Naive thymus-derived CD8-positive, alpha-beta T cell (primary cell): ENCODE measurements around the gene PDE6B. TPM values are rescaled to one million over a fixed set of nuclear protein-coding genes. Genes with fewer than 3 reads are reported as not detected.
A peak's percentile ranks its signal among the peaks of the same experiment; 100 is the strongest.

Experiments used
- ATAC-seq, 2 donors: fragments of 150-1000 bp; cut with Tn5 transposase in 1 of 2; sonication (Bioruptor Pico), chemical (Tn5 transposase) in 1 of 2; 1 replicate in 1 of 2; 2 replicates in 1 of 2; pipeline ENCODE4 v1.10.0; 2021; ENCODE audit warnings: mild to moderate bottlenecking in 2 of 2, moderate library complexity in 2 of 2
- POLR2A ChIA-PET: fragments of 350-600 bp; sonication (Branson Sonifier 250); formaldehyde crosslinking; loops from one replicate; lab custom pipeline; 2021; ENCODE audit warnings: antibody characterized with exemption; lab: Charles Lee
- DNase-seq, 10 donors: peaks; one replicate each; pipeline versions ENCODE4 v3.0.0 to v3.0.0-alpha.2; 2020 to 2022
- H3K27ac Mint-ChIP-seq, 10 donors: one replicate each; pipeline ENCODE4 v1.8.0; 2020 to 2022; ENCODE audit warnings: mild to moderate bottlenecking in 10 of 10, mixed read lengths in 10 of 10, moderate library complexity in 4 of 10, inconsistent platforms in 1 of 10
- H3K27me3 Mint-ChIP-seq, 5 donors: one replicate each; pipeline ENCODE4 v1.8.0; 2021 to 2022; ENCODE audit warnings: mixed read lengths in 5 of 5
- H3K36me3 Mint-ChIP-seq, 3 donors: one replicate each; pipeline ENCODE4 v1.8.0; 2020 to 2022; ENCODE audit warnings: mixed read lengths in 3 of 3, mild to moderate bottlenecking in 2 of 3, inconsistent platforms in 1 of 3
- H3K4me1 Mint-ChIP-seq, 4 donors: one replicate each; pipeline ENCODE4 v1.8.0; 2021 to 2022; ENCODE audit warnings: mixed read lengths in 4 of 4
- H3K4me3 Mint-ChIP-seq, 10 donors: one replicate each; pipeline ENCODE4 v1.8.0; 2020 to 2022; ENCODE audit warnings: mild to moderate bottlenecking in 10 of 10, mixed read lengths in 10 of 10, moderate library complexity in 6 of 10, inconsistent platforms in 1 of 10
- H3K9me3 Mint-ChIP-seq, 9 donors: one replicate each; pipeline ENCODE4 v1.8.0; 2020 to 2022; ENCODE audit warnings: mixed read lengths in 9 of 9, mild to moderate bottlenecking in 3 of 9, inconsistent platforms in 1 of 9, moderate library complexity in 1 of 9
- polyA plus RNA-seq, 3 donors: library from polyadenylated mRNA; unstranded; fragments of 300-500 nt; fragmentation: Illumina TruSeq; gene quantifications; one replicate each; pipeline ENCODE4 v1.2.3, GENCODE V29; 2021
- total RNA-seq, 8 experiments: library from RNA in 2 of 8; stranded (reverse) in 2 of 8; gene quantifications; one replicate each; pipeline ENCODE4 v1.2.3 and lab custom pipeline; 2021 to 2026

Gene PDE6B
- total and polyA plus RNA-seq, 5 experiments from 2014 or later: 20.7 to 26.3 (median 24.7) TPM

- POLR2A ChIA-PET: interaction anchor here (1.0 kb wide), 1 partner anchor 9 kb away, joined by 3 read pairs; the partner anchor contains the start of genes ATP5ME and MYL5
- H3K27ac Mint-ChIP-seq: peak overlapping the region in 3 of 10 donors; percentile 5 to 21 (median 5)
Measured at GRCh38 chr4:682490-683172, 57.3 kb downstream of the PDE6B start.

DNA sequence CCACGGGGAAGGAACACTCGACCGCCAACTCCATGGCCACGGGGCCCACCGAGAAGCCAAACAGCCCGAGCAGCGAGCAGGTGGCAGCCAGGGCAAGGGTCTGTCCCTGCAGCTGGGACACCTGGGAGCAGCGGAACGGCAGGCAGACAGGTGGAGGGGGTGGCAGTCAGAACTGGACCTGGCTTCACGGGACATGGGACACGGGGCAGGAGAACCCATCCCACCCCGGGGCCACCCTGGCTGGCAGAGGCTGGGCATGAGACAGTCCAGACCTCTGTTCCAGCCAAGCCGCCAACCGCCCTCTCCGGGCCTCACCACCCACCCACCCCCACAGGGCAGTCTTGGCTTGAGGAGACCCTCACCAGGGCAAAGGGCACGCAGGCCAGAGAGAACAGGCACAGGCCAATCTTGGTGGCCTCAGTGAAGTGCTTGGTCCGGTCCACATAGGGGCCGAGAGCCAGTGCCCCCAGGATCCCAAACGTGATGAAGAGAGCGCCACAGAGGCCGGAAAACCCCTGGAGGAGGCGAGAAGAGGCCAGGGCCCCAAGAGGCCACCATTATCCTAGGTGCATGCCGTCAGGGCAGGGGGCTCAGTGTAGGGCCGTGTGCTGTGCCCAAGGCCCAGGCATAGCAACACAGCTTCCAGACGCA, 58.0 kb downstream of the PDE6B start:
- Mint-ChIP-seq H3K27ac (peak overlapping the region in 1 of 10 donors; percentile 81), H3K9me3 (no peaks in the 10 kb centered on the region), H3K27me3 (peaks cover 2 to 19% (median 9%) of the 10 kb centered on the region in 5 donors), H3K4me3 (no peak overlapping the region), H3K36me3 (peaks cover 0 to 2% (median 0%) of the 10 kb centered on the region in 3 donors), H3K4me1 (peaks cover 0 to 20% (median 10%) of the 10 kb centered on the region in 4 donors)
- ATAC-seq: peak in 1 of 2 donors; percentile 31
- DNase-seq: no peak
- POLR2A ChIA-PET: no interaction called here

More at GRCh38 chr4:682490-683172, 57.3 kb downstream of the PDE6B start:
- H3K9me3 Mint-ChIP-seq: no peaks in the 10 kb centered on the region
- ATAC-seq: no peak
- DNase-seq: no peak
- peaks cover 0 to 18% (median 8%) of the 10 kb centered on the region in 4 donors for H3K4me1 Mint-ChIP-seq
- peaks cover 0 to under 1% (median 0%) of the 10 kb centered on the region in 3 donors for H3K36me3 Mint-ChIP-seq
- peaks cover 2 to 14% (median 6%) of the 10 kb centered on the region in 5 donors for H3K27me3 Mint-ChIP-seq
- H3K4me3 Mint-ChIP-seq: peak overlapping the region in 8 of 10 donors; percentile 10 to 58 (median 34)

- DNase-seq (peak in 2 of 10 donors; percentile 31 to 36), ATAC-seq (peak; percentile 16 to 21)
- peaks cover 0 to 2% (median 0%) of the 10 kb centered on the region in 3 donors for H3K36me3 Mint-ChIP-seq
- peaks cover 0 to 20% (median 10%) of the 10 kb centered on the region in 4 donors for H3K4me1 Mint-ChIP-seq
- H3K9me3 Mint-ChIP-seq: no peaks in the 10 kb centered on the region
- H3K4me3 Mint-ChIP-seq: no peak overlapping the region
- POLR2A ChIA-PET: interaction anchor here (0.6 kb wide), 1 partner anchor 20 kb away, joined by 3 read pairs; no protein-coding TSS in a partner anchor
- peaks cover 2 to 19% (median 9%) of the 10 kb centered on the region in 5 donors for H3K27me3 Mint-ChIP-seq
- H3K27ac Mint-ChIP-seq: no peak overlapping the region
Measured at GRCh38 chr4:683982-684622, 58.7 kb downstream of the PDE6B start.

DNA sequence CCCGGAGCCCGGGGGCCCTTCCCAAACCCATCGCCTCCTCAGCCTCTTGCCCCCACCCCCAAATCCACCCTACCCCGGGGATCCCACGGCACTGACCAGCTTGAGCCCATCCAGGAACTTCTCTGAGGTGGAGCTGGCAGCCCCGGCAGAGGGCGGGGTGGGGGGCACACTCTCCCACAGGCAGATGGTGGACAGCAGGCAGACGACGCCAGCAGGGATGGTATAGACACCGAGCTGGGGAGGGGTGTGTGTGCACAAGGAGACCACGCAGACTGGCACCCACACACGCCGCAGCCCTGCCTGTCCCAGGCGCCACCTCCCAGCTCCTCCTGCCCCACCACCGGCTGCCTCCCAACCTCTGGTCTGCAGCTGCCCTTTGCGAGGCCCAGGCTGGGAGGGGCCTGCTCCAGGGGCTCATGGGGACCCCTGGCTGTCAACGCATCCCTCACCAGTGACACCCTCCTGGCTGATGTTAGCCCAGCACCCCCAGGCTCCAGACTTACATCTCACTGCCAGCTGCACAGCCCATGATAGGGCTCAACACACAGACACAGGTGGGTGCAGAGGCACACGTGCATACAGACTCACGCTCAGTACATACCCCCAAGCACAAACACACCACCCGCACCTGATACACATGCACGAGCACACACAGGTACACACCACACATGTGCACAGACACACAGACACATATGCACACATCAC, 59.4 kb downstream of the PDE6B start:
- peak overlapping the region in 2 of 10 donors; percentile 0 to 5 for H3K4me3 Mint-ChIP-seq
- POLR2A ChIA-PET: interaction anchor here (0.6 kb wide), 1 partner anchor 21 kb away, joined by 3 read pairs; no protein-coding TSS in a partner anchor

DNA sequence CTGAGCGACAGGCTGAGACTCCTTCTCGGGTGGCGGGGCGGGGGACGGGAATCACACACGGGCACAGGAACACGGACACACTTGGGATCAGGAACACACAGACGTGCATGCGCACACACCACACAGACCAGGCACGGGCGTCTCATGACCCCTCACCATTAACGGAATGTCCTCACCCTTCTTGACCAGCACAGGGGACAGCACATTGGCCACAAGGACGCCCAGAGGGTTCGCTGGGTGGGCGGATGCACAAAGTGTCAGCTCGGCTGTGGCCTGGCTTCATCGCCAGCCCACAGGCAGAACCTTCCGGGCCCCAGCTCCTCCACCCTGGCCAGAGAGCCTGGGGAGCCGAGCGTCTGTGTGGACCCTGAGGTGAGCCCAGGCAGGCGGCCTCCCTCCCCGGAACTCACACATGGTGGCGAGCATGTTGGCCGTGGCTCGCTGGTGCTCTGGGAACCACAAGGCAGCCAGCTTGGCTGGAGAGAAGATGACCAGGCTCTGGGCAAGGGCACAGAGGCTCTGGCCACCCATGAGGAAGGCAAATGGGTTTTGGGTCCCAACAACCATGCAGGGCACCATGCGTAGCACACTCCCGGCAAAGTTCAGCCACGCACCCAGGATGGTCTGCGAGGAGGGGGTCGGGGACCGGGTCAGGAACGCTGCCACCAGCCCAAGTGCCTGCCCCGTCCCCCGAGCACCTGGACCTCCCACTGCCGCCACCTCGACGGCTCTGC, 60.5 kb downstream of the PDE6B start:
- peaks cover 2 to 21% (median 13%) of the 10 kb centered on the region in 5 donors for H3K27me3 Mint-ChIP-seq
- H3K4me3 Mint-ChIP-seq: no peak overlapping the region
- H3K36me3 Mint-ChIP-seq: peaks cover 0 to 2% (median 0%) of the 10 kb centered on the region in 3 donors
- H3K27ac Mint-ChIP-seq: peak overlapping the region in 2 of 10 donors; percentile 37 to 73
- DNase-seq (no peak), ATAC-seq (no peak)
- no peaks in the 10 kb centered on the region for H3K9me3 Mint-ChIP-seq
- POLR2A ChIA-PET: no interaction called here
- H3K4me1 Mint-ChIP-seq: peaks cover 2 to 13% (median 10%) of the 10 kb centered on the region in 4 donors

More for the DNA sequence above, 59.4 kb downstream of the PDE6B start:
- Mint-ChIP-seq H3K36me3 (peaks cover 0 to 2% (median 0%) of the 10 kb centered on the region in 3 donors), H3K4me1 (peaks cover 0 to 20% (median 12%) of the 10 kb centered on the region in 4 donors), H3K27me3 (peaks cover 2 to 19% (median 9%) of the 10 kb centered on the region in 5 donors), H3K27ac (peak overlapping the region in 1 of 10 donors; percentile 15), H3K9me3 (no peaks in the 10 kb centered on the region)
- ATAC-seq (no peak), DNase-seq (no peak)

DNA sequence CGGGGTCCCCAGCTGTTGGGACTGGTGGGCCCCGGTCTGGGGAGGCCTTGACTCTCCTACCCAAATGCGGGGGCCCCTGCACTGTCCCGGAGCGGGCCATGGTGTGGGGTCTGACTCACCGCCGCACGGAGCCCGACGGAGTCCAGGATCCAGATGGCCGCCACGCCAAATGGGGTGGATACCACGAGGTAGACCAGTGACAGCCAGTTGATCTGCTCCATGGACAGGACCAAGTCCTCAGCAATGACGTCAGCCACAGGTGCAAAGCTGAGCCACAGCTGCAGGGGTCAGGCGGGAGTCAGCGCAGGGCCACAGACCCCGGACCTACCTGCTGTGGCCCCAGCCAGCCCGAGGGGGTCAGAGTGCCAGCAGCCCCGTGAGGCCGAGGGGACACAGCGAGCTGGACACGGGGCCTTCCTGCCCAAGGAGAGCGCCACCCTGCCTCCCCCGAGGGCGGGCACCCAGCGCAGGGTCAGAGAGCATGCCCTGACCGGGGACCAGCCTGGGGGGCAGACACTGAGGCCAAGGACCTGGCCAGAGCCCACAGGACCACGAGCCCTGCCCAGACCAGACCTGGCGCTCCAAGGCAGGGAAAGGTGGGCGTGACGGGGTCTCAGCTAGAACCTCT, 61.2 kb downstream of the PDE6B start:
- H3K4me3 Mint-ChIP-seq: no peak overlapping the region
- DNase-seq (no peak), ATAC-seq (no peak)
- no peaks in the 10 kb centered on the region for H3K9me3 Mint-ChIP-seq
- POLR2A ChIA-PET: no interaction called here
- H3K4me1 Mint-ChIP-seq: peaks cover 2 to 13% (median 9%) of the 10 kb centered on the region in 4 donors
- H3K27ac Mint-ChIP-seq: no peak overlapping the region
- peaks cover 0 to 2% (median 0%) of the 10 kb centered on the region in 3 donors for H3K36me3 Mint-ChIP-seq
- peaks cover 2 to 21% (median 13%) of the 10 kb centered on the region in 5 donors for H3K27me3 Mint-ChIP-seq

DNA sequence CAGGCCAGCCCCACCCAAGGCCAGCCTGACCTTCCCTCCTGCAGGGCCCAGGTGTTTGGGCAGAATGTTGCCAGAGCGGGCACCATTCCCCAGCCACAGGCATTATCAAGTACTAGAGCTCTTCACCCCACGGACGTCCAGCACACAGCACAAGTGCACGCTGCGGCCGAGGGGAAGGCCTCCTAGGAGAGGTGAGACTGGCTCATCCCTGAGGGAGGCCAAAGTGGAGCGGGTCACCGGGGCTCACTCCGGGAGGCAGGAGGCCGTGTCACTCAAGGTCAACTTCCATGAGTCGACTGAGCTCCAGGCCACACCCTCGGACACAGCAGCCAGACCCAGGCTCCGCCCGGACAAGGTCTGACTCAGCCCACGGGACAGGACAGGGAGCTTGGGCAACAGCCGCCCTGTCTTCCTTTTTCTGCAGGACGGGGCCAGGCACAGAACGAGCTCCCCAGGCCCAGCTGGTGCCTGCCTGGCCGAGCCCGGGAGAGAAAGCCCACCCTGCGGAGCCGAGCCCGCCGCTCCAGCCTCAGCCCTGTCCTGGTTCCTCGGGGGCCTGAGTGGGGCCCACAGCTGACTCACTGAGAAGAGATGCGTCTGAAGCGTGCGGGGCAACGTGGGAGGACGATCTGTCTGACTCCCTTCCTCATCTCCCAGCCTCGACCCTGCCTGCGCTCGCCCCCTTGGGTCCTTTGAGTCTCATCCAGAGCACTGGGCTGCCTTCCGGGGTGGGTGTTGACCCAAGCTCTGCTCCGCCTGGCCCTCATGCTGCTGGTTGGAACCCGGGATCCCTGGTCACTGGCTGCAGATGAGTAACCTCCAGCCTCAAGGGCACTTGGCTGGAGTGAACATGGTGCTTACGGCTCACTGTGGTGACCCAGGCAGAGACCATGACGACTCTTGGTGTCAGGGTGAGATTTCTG, 61.9 kb downstream of the PDE6B start:
- POLR2A ChIA-PET: no interaction called here
- ATAC-seq (no peak), DNase-seq (peak in 1 of 10 donors; percentile 17)
- Mint-ChIP-seq H3K27me3 (peaks cover 2 to 24% (median 13%) of the 10 kb centered on the region in 5 donors), H3K9me3 (no peaks in the 10 kb centered on the region), H3K4me3 (peak overlapping the region in 4 of 10 donors; percentile 1 to 42 (median 26)), H3K27ac (peak overlapping the region in 2 of 10 donors; percentile 43 to 84), H3K4me1 (peaks cover 2 to 13% (median 9%) of the 10 kb centered on the region in 4 donors), H3K36me3 (peaks cover 0 to 2% (median 0%) of the 10 kb centered on the region in 3 donors)

GRCh38 chr4:687971-688853, 62.8 kb downstream of the PDE6B start:
- DNase-seq (no peak), ATAC-seq (peak; percentile 21 to 22)
- no peaks in the 10 kb centered on the region for H3K9me3 Mint-ChIP-seq
- peaks cover 0 to 2% (median 0%) of the 10 kb centered on the region in 3 donors for H3K36me3 Mint-ChIP-seq
- POLR2A ChIA-PET: no interaction called here
- H3K27me3 Mint-ChIP-seq: peaks cover 2 to 28% (median 13%) of the 10 kb centered on the region in 5 donors
- H3K4me1 Mint-ChIP-seq: peaks cover 2 to 12% (median 7%) of the 10 kb centered on the region in 4 donors
- peak overlapping the region in 5 of 10 donors; percentile 33 to 55 (median 47) for H3K4me3 Mint-ChIP-seq
- peak overlapping the region in 2 of 10 donors; percentile 43 to 84 for H3K27ac Mint-ChIP-seq

- POLR2A ChIA-PET: no interaction called here
- Mint-ChIP-seq H3K27me3 (peaks cover 2 to 28% (median 13%) of the 10 kb centered on the region in 5 donors), H3K27ac (peak within 1 kb of the TSS in 2 of 10 donors; percentile 8 to 43), H3K4me3 (peak within 1 kb of the TSS in 6 of 10 donors; percentile 33 to 55 (median 44)), H3K36me3 (peaks cover 0 to 2% (median 0%) of the 10 kb centered on the region in 3 donors), H3K4me1 (peaks cover 0 to 12% (median 2%) of the 10 kb centered on the region in 4 donors), H3K9me3 (no peaks in the 10 kb centered on the region)
- DNase-seq (no peak), ATAC-seq (peak; percentile 55 to 63)
Measured at GRCh38 chr4:688854-689681, 63.7 kb downstream of the PDE6B start, which contains the start of gene SLC49A3. SLC49A3 (minus strand) TSS chr4:689151; CDS start chr4:689127, 24 bp downstream.
